Right ventricle myocardium superior (tissue), 1 donor: ENCODE measurements around the gene TNIP1. TPM values are rescaled to one million over a fixed set of nuclear protein-coding genes. Genes with fewer than 3 reads are reported as not detected.
A peak's percentile ranks its signal among the peaks of the same experiment; 100 is the strongest.

Experiments used
- ATAC-seq: fragments of 200-7000 bp; cut with Tn5 transposase; one replicate; pipeline ENCODE4 v1.9.1; 2020; ENCODE audit warnings: mild to moderate bottlenecking; ENCODE audit not compliant: poor library complexity
- DNase-seq: peaks from one replicate; pipeline ENCODE4 v3.0.0-alpha.2; 2020
- intact Hi-C: fragments of 100-400 bp; cut with DNase I; formaldehyde crosslinking; loops from one replicate; pipeline ENCODE4 v1.11.2; 2022
- total RNA-seq: library from RNA; stranded (reverse); fragmentation: NEBNext Ultra II Directional; extraction: Animal tissue kit (Norgen Biotek cat#: 25700); gene quantifications from one replicate; pipeline ENCODE4 v1.2.1, GENCODE V29; 2021
- donor health status: DM: no; HTN: yes; CAD: no; lungs with severe emphysema.

TNIP1 gene
- total RNA-seq, 1 donor from 2014 or later: 126 TPM

GRCh38 chr5:151089726-151090125 is 8.9 kb upstream of the TNIP1 start:
- ATAC-seq: no peak
- DNase-seq: no peak
- intact Hi-C loops: no loop called here

GRCh38 chr5:151088986-151089385 is 8.2 kb upstream of the TNIP1 start:
- ATAC-seq (no peak), DNase-seq (no peak)
- intact Hi-C loops: no loop called here

GRCh38 chr5:151087486-151087885 is 6.7 kb upstream of the TNIP1 start:
- DNase-seq (no peak), ATAC-seq (no peak)
- intact Hi-C loops: no loop called here

GRCh38 chr5:151086905-151087360 is 6.1 kb upstream of the TNIP1 start:
- intact Hi-C loops: no loop called here
- DNase-seq: no peak
- ATAC-seq: no peak

- DNase-seq: no peak
- intact Hi-C loops: no loop called here
- no peak for ATAC-seq
These were observed 5.5 kb upstream of the TNIP1 start for GRCh38 chr5:151086192-151086869.

GRCh38 chr5:151085517-151086041 is 4.7 kb upstream of the TNIP1 start:
- peak; percentile 70 for DNase-seq
- peak; percentile 24 for ATAC-seq
- intact Hi-C loops: no loop called here

GRCh38 chr5:151084363-151084762 is 3.5 kb upstream of the TNIP1 start:
- intact Hi-C loops: no loop called here
- DNase-seq: no peak
- no peak for ATAC-seq

- DNase-seq (no peak), ATAC-seq (no peak)
- intact Hi-C loops: no loop called here
These were observed 2.3 kb upstream of the TNIP1 start for GRCh38 chr5:151083081-151083676.

GRCh38 chr5:151082282-151082902 is 1.6 kb upstream of the TNIP1 start:
- intact Hi-C loops: no loop called here
- ATAC-seq (no peak), DNase-seq (no peak)

- ATAC-seq (no peak), DNase-seq (no peak)
- intact Hi-C loops: no loop called here
These were observed 822 bp upstream of the TNIP1 start for GRCh38 chr5:151081431-151082281.

GRCh38 chr5:151079838-151080612 is 809 bp downstream of the TNIP1 start:
- intact Hi-C loops: no loop called here
- ATAC-seq (no peak), DNase-seq (no peak)

GRCh38 chr5:151078490-151079262 is 2.2 kb downstream of the TNIP1 start:
- ATAC-seq: peak; percentile 3
- intact Hi-C loops: no loop called here
- DNase-seq: no peak

- intact Hi-C loops: no loop called here
- DNase-seq (no peak), ATAC-seq (no peak)
These were observed 2.9 kb downstream of the TNIP1 start for GRCh38 chr5:151077967-151078366.

- intact Hi-C loops: no loop called here
- ATAC-seq (no peak), DNase-seq (no peak)
These were observed 3.4 kb downstream of the TNIP1 start for GRCh38 chr5:151077419-151077818.

GRCh38 chr5:151076616-151077015 is 4.2 kb downstream of the TNIP1 start:
- intact Hi-C loops: no loop called here
- no peak for DNase-seq
- no peak for ATAC-seq

GRCh38 chr5:151075698-151076331 is 5.0 kb downstream of the TNIP1 start:
- intact Hi-C loops: no loop called here
- DNase-seq (no peak), ATAC-seq (peak; percentile 15)

GRCh38 chr5:151074557-151074956 is 6.3 kb downstream of the TNIP1 start:
- ATAC-seq (no peak), DNase-seq (no peak)
- intact Hi-C loops: no loop called here
